ENCODE measurements around the gene SBSN. TPM values are rescaled to one million over a fixed set of nuclear protein-coding genes. Genes with fewer than 3 reads are reported as not detected.

SBSN gene
- total RNA-seq, 1 experiment from 2014 or later = not detected

DNA sequence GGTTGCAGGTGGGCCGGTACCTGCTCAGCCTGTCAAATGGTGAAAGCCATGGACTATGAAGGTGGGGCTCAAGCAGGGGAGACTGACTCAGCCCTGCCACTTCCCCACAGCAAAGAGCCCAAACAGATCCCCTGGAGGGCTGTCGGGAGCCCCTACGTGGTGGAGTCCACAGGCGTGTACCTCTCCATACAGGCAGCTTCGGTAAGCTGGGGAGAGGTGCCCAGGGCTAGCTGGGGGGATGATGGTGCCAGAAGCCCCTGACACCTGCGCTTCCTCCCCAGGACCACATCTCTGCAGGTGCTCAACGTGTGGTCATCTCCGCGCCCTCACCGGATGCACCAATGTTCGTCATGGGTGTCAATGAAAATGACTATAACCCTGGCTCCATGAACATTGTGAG, 14.1 kb upstream of the SBSN start:
- Histone ChIP-seq H3K4me3 (ENCODE audit: low read length) (no peak overlapping the region), H3K9me2 (replicated peaks; ENCODE audit: insufficient read depth, low read length) (no peaks in the 10 kb centered on the region), H4K20me1 (ENCODE audit: insufficient read depth, low read depth, low read length) (peaks cover 17% of the 10 kb centered on the region), H2AFZ (ENCODE audit: low read length) (no peak overlapping the region), H3K9ac (ENCODE audit: low read length) (no peak overlapping the region), H3K9me3 (ENCODE audit: low read length) (no peaks in the 10 kb centered on the region), H3K27me3 (ENCODE audit: low read length) (no peaks in the 10 kb centered on the region), H3K4me2 (ENCODE audit: low read depth, low read length, poor library complexity, severe bottlenecking) (no peak overlapping the region), H3K79me2 (ENCODE audit: low read length) (peaks cover 32% of the 10 kb centered on the region), H3K27ac (ENCODE audit: low read length) (no peak overlapping the region), H3K4me1 (ENCODE audit: low read length) (peaks cover 20% of the 10 kb centered on the region), H3K36me3 (ENCODE audit: insufficient read depth, low read length) (no peaks in the 10 kb centered on the region)
- no peak for DNase-seq

DNA sequence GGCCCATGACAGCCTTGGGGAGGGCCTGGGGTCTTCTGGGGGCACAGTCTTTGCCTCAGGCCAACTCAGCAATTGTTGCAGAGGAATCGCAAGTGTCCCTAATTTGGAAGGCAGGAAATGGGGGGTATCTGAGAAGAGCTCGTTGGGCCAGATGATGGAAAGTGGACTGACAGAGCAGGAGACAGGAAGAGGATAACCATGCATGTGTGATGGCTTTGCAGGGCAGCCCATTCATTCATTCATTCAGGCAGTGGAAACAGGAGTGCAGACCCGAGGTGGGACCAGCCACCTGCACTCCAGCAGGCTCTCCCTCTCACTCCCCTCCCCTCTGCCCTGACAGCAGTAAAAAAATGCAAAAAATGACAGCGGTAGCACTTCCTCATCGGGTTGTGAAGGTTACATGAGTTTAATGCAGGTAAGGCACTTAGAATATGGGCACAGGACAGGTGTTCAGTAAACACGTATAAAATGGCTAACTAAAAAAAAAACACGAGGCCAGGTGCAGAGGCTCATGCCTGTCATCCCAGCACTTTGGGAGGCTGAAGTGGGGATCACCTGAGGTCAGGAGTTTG, 12.3 kb upstream of the SBSN start:
- Histone ChIP-seq H3K79me2 (ENCODE audit: low read length) (peaks cover 15% of the 10 kb centered on the region), H3K27ac (ENCODE audit: low read length) (no peak overlapping the region), H4K20me1 (ENCODE audit: insufficient read depth, low read depth, low read length) (peaks cover 17% of the 10 kb centered on the region), H3K4me3 (ENCODE audit: low read length) (no peak overlapping the region), H3K36me3 (ENCODE audit: insufficient read depth, low read length) (no peaks in the 10 kb centered on the region), H2AFZ (ENCODE audit: low read length) (no peak overlapping the region), H3K9me2 (replicated peaks; ENCODE audit: insufficient read depth, low read length) (no peaks in the 10 kb centered on the region), H3K9me3 (ENCODE audit: low read length) (no peaks in the 10 kb centered on the region), H3K27me3 (ENCODE audit: low read length) (no peaks in the 10 kb centered on the region), H3K4me2 (ENCODE audit: low read depth, low read length, poor library complexity, severe bottlenecking) (no peak overlapping the region), H3K4me1 (ENCODE audit: low read length) (peaks cover 13% of the 10 kb centered on the region), H3K9ac (ENCODE audit: low read length) (no peak overlapping the region)
- no peak for DNase-seq

DNA sequence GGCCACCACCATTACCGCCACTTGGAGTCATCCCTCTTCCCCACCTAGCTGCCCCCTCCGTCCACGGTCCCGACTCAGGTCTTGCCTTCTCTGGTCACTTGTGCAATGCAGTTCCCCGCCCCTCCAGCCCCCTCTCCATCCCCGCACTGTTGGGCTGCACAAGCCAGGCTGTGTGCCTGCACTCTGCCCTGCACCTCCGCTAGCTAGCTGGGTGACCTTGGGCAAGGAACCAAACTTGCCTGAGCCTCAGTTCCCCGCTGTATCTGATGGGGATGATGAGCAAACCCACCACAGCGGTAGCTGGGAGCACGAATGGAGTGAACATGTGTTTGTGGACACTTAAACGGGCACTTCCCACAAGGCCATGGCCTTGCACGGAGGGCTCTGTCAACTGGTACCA, 11.7 kb upstream of the SBSN start:
- DNase-seq = no peak
- no peak overlapping the region for H3K4me2 ChIP-seq (ENCODE audit: low read depth, low read length, poor library complexity, severe bottlenecking)
- H3K27me3 ChIP-seq (ENCODE audit: low read length) = no peaks in the 10 kb centered on the region
- H2AFZ ChIP-seq (ENCODE audit: low read length) = no peak overlapping the region
- peaks cover 11% of the 10 kb centered on the region for H3K79me2 ChIP-seq (ENCODE audit: low read length)
- H3K9me2 ChIP-seq (replicated peaks; ENCODE audit: insufficient read depth, low read length) = no peaks in the 10 kb centered on the region
- H3K9me3 ChIP-seq (ENCODE audit: low read length) = no peaks in the 10 kb centered on the region
- H3K4me3 ChIP-seq (ENCODE audit: low read length) = no peak overlapping the region
- H3K36me3 ChIP-seq (ENCODE audit: insufficient read depth, low read length) = no peaks in the 10 kb centered on the region
- peaks cover 19% of the 10 kb centered on the region for H4K20me1 ChIP-seq (ENCODE audit: insufficient read depth, low read depth, low read length)
- peaks cover 13% of the 10 kb centered on the region for H3K4me1 ChIP-seq (ENCODE audit: low read length)
- H3K9ac ChIP-seq (ENCODE audit: low read length) = no peak overlapping the region
- no peak overlapping the region for H3K27ac ChIP-seq (ENCODE audit: low read length)

DNA sequence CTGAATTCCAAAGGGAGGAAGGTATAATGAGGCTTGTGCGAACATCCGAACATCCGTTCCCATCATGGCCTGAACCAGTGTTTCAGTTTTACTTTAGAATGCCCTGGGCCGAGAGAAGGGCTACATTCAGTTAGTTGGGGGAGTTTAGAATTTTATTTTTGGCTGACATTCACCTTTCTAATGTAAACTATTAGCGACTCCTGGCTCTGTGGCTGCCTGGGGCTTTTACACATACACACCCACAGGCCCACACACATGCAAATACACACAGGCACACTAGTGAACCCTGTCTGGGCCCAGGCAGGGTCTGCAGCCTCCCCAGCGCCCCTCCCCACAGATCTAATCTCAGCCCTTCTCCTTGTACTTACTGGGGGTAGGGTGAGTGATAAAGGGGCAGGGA, 11.2 kb upstream of the SBSN start:
- Histone ChIP-seq H4K20me1 (ENCODE audit: insufficient read depth, low read depth, low read length) (peaks cover 17% of the 10 kb centered on the region), H3K27ac (ENCODE audit: low read length) (no peak overlapping the region), H2AFZ (ENCODE audit: low read length) (no peak overlapping the region), H3K4me1 (ENCODE audit: low read length) (peaks cover 8% of the 10 kb centered on the region), H3K36me3 (ENCODE audit: insufficient read depth, low read length) (no peaks in the 10 kb centered on the region), H3K9me3 (ENCODE audit: low read length) (no peaks in the 10 kb centered on the region), H3K4me2 (ENCODE audit: low read depth, low read length, poor library complexity, severe bottlenecking) (no peak overlapping the region), H3K27me3 (ENCODE audit: low read length) (no peaks in the 10 kb centered on the region), H3K79me2 (ENCODE audit: low read length) (peaks cover 6% of the 10 kb centered on the region), H3K4me3 (ENCODE audit: low read length) (no peak overlapping the region), H3K9ac (ENCODE audit: low read length) (no peak overlapping the region), H3K9me2 (replicated peaks; ENCODE audit: insufficient read depth, low read length) (no peaks in the 10 kb centered on the region)
- no peak for DNase-seq

DNA sequence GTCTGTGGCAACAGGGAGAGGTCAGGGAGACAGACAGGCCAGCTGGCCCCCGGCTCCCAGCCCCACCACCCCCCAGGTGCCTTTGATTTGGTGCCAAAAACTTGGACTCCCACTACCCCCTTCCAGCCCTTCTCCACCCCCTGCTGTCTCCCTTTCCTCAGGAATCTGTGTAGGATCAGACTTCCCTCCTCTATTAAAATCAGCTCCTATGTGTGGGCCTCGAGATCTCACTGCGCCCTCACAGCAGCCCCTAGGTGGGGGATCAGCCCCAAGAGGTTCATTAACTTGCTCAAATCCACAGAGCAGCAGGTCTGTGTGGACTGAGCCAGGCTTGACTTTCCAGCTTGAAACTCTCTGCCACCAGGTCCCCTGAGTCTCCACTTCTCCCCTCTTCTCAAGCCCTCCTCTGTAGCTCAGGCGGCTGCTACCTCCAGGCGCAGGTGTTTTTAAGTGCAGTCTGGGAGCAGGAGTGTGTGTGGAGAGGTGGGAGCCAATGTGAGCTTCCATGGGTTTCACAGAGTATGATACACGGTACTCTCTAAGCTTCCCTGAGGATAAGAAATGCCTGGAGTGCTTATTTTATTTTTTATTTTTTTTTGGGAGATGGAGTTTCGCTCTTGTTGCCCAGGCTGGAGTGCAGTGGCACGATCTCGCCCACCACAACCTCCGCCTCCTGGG, 6.8 kb upstream of the SBSN start:
- Histone ChIP-seq H3K4me2 (ENCODE audit: low read depth, low read length, poor library complexity, severe bottlenecking) (no peak overlapping the region), H3K27me3 (ENCODE audit: low read length) (no peaks in the 10 kb centered on the region), H3K79me2 (ENCODE audit: low read length) (no peaks in the 10 kb centered on the region), H3K9me3 (ENCODE audit: low read length) (no peaks in the 10 kb centered on the region), H3K4me1 (ENCODE audit: low read length) (peaks cover 4% of the 10 kb centered on the region; the same call in 1 of the 2 replicates), H3K9me2 (replicated peaks; ENCODE audit: insufficient read depth, low read length) (no peaks in the 10 kb centered on the region), H3K27ac (ENCODE audit: low read length) (no peak overlapping the region), H2AFZ (ENCODE audit: low read length) (no peak overlapping the region), H3K4me3 (ENCODE audit: low read length) (no peak overlapping the region), H3K9ac (ENCODE audit: low read length) (no peak overlapping the region), H4K20me1 (ENCODE audit: insufficient read depth, low read depth, low read length) (peaks cover 10% of the 10 kb centered on the region), H3K36me3 (ENCODE audit: insufficient read depth, low read length) (no peaks in the 10 kb centered on the region)
- DNase-seq = no peak

DNA sequence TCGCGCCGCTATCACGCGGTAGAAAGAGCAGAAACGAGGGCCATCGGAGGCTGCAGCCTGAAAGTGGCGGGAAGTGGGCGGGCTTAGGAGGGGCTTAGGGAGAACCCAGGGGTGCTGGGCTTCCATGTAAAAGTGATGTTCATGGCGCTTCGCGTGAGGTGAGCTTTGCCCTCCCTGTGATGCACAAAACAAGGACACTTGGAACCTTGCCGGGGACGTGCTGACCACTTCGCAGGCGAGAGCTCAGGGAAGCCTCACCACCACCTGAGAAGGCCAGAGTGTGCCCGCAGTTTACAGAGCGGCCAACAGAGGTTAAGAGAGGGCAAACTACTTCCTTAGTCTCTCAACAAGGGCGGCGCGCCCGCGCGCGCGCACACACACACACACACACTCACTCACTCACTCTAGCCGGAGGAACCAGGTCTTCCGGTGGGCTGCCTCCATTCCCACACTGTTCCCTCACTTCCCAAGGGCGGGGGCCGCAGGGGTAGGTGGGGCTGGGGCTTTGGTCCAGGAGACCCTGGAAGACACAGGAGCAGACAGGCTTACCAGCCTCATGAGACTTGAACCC, 5.8 kb upstream of the SBSN start:
- no peak overlapping the region for H2AFZ ChIP-seq (ENCODE audit: low read length)
- no peak overlapping the region for H3K4me2 ChIP-seq (ENCODE audit: low read depth, low read length, poor library complexity, severe bottlenecking)

DNA sequence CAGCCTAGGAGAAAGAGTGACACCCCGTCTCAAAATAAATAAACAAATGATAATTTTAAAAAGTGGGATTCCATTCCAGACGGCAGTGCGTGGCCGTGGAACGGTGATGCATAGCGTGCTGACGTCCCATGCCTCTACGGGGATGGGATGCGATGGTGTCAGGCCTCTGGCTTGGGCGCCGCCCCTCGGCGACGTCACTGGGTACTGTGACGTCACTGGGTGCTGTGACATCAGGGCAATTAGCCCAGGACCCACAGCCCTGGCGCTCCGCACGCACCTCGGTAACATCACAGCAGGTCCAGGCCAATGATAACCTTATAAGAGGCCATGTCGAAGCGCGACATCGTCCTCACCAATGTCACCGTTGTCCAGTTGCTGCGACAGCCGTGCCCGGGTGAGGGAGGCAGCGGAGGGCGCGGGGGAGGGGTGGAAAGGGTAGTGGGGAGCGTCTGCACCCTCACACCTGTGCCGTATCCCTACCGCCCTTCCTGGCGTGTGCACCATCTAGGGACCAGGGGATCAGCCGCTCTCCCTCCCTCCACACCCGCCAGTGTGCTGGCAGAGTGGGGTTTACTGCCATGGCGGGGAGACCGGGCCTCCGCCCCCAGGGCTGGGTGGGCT, 5.2 kb upstream of the SBSN start, which contains the start of gene GAPDHS:
Gene GAPDHS, plus strand, starts transcription at position 256 of the 621 bp plus-strand sequence. Its CDS starts 72 bp downstream, at position 328.
- no peaks in the 10 kb centered on the region for H3K79me2 ChIP-seq (ENCODE audit: low read length)
- H3K4me3 ChIP-seq (ENCODE audit: low read length) = no peak within 1 kb of the TSS
- no peaks in the 10 kb centered on the region for H3K4me1 ChIP-seq (ENCODE audit: low read length)
- H3K9ac ChIP-seq (ENCODE audit: low read length) = no peak within 1 kb of the TSS
- 0 out of 2 replicates have a peak, but pooled peaks cover 5% of the 10 kb centered on the region for H4K20me1 ChIP-seq (ENCODE audit: insufficient read depth, low read depth, low read length)
- no peaks in the 10 kb centered on the region for H3K27me3 ChIP-seq (ENCODE audit: low read length)
- H3K9me2 ChIP-seq (replicated peaks; ENCODE audit: insufficient read depth, low read length) = no peaks in the 10 kb centered on the region
- DNase-seq = no peak
- no peak within 1 kb of the TSS for H2AFZ ChIP-seq (ENCODE audit: low read length)
- no peak within 1 kb of the TSS for H3K4me2 ChIP-seq (ENCODE audit: low read depth, low read length, poor library complexity, severe bottlenecking)
- H3K9me3 ChIP-seq (ENCODE audit: low read length) = no peaks in the 10 kb centered on the region
- H3K36me3 ChIP-seq (ENCODE audit: insufficient read depth, low read length) = no peaks in the 10 kb centered on the region
- H3K27ac ChIP-seq (ENCODE audit: low read length) = no peak within 1 kb of the TSS

More for the DNA sequence above, 5.8 kb upstream of the SBSN start:
- H3K9me3 ChIP-seq (ENCODE audit: low read length) = no peaks in the 10 kb centered on the region
- H3K9ac ChIP-seq (ENCODE audit: low read length) = no peak overlapping the region
- H4K20me1 ChIP-seq (ENCODE audit: insufficient read depth, low read depth, low read length) = 0 out of 2 replicates have a peak, but pooled peaks cover 5% of the 10 kb centered on the region
- H3K36me3 ChIP-seq (ENCODE audit: insufficient read depth, low read length) = no peaks in the 10 kb centered on the region
- no peaks in the 10 kb centered on the region for H3K4me1 ChIP-seq (ENCODE audit: low read length)
- H3K9me2 ChIP-seq (replicated peaks; ENCODE audit: insufficient read depth, low read length) = no peaks in the 10 kb centered on the region
- no peak overlapping the region for H3K27ac ChIP-seq (ENCODE audit: low read length)
- DNase-seq = no peak
- H3K27me3 ChIP-seq (ENCODE audit: low read length) = no peaks in the 10 kb centered on the region
- no peak overlapping the region for H3K4me3 ChIP-seq (ENCODE audit: low read length)
- H3K79me2 ChIP-seq (ENCODE audit: low read length) = no peaks in the 10 kb centered on the region

DNA sequence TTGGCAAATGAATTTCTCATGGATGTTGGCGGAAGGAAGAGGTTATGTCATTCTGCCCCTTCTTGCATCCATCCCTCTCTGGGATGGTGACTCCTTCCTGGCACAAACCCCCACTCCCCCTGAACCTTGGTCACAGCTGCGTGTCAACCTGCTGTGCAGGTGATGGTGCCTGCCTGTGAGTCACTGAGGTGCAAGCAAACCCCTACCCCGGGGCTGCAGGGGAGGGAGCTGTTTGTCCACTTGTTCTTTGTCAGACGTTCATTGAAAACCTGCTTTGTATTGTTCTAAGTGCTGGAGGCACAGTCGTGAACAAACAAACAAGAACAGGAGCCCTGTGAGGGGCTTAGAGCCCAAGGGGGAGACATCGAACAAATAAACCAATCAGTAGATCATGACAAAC, 3.2 kb upstream of the SBSN start:
- no peak overlapping the region for H2AFZ ChIP-seq (ENCODE audit: low read length)
- no peaks in the 10 kb centered on the region for H3K27me3 ChIP-seq (ENCODE audit: low read length)
- no peaks in the 10 kb centered on the region for H3K79me2 ChIP-seq (ENCODE audit: low read length)
- no peaks in the 10 kb centered on the region for H3K9me3 ChIP-seq (ENCODE audit: low read length)
- no peak for DNase-seq
- H3K4me3 ChIP-seq (ENCODE audit: low read length) = no peak overlapping the region
- no peak overlapping the region for H3K4me2 ChIP-seq (ENCODE audit: low read depth, low read length, poor library complexity, severe bottlenecking)
- no peak overlapping the region for H3K9ac ChIP-seq (ENCODE audit: low read length)
- H3K27ac ChIP-seq (ENCODE audit: low read length) = no peak overlapping the region
- no peaks in the 10 kb centered on the region for H3K36me3 ChIP-seq (ENCODE audit: insufficient read depth, low read length)
- no peaks in the 10 kb centered on the region for H3K9me2 ChIP-seq (replicated peaks; ENCODE audit: insufficient read depth, low read length)
- H3K4me1 ChIP-seq (ENCODE audit: low read length) = no peaks in the 10 kb centered on the region
- 0 out of 2 replicates have a peak, but pooled peaks cover 5% of the 10 kb centered on the region for H4K20me1 ChIP-seq (ENCODE audit: insufficient read depth, low read depth, low read length)

All from Karpas-422 (cell line).